ENCODE data around the gene SYNPR. TPM values are rescaled to one million over a fixed set of nuclear protein-coding genes. Genes with fewer than 3 reads are reported as not detected.
"Not testable (repeated sequence)": the region's sequence is repeated elsewhere in the genome, so short reads cannot be mapped to it uniquely, and the experiment has no call there.

SYNPR gene
- polyA plus RNA-seq, 5 donors, result 0.10 to 0.27 (median 0.25) TPM

GRCh38 chr3:63617391-63617790 lies 339.3 kb downstream of the SYNPR start:
- DNase-seq, result no peak

DNA sequence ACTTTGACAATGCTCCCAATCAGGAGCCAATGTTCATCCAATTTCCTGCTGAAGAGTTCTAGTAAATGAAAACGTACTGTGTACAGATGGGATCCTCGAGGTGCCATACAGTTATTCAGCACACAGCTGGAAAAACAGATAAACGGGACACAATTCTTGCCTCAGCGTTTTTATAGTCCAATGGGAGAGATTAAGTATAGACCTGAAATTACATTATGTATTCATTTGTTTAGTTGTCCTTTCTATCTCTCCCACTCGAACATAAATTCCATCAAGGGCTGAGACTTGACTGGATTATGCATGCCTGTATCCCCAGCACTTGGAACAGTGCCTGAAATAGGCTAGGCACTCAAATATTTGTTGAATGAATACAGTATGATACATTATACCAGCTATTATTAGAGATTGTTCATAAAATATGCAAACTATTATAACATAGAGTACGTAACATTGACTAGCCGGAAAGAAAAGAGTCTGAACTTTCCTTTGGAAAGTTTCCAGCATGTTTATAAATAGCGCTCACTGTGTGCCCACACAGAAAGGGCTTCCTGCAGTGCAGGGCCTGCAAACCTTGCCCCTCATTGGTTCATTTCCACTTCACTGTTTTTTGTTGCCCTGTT lies 346.9 kb downstream of the SYNPR start:
- DNase-seq, result peak; percentile 6 to 18

DNA sequence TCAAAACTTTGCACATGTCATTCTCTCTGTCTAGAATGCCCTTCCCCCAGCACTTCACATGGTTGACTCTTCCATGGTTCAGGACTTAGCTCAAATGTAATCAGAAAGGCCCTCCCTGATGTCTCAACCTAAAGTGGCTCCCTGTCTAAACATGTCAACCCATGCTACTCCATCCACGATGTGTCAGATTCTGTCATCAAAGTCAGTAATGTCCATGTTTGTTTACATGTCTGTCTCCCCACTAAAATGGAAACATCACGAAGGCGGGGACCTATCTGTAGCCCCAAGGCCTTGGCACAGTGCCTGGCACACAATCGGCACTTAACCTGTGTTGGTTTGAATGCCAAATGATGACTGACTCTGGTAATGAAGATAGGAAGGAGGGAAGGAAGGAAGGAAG lies 353.6 kb downstream of the SYNPR start:
- no peak for DNase-seq

DNA sequence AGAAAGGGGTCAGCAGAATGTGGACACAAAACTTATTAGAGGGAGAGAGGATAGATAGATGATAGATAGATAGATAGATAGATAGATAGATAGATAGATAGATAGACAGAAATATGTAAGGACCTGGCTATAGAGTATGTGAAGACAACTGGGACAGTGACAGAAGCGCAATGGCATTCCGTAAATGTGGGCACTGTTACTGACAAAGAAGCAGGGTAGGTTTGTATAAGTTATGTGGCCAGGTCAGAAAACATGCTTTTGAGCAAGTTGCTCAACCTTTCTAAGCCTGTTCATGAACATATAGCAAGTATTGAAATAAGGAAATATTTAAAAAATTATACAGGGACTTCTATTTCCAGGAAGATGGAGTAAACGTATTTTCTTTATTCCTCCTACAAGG lies 357.1 kb downstream of the SYNPR start:
- DNase-seq, result no peak

- no peak for DNase-seq
Measured at GRCh38 chr3:63639806-63640205, 361.7 kb downstream of the SYNPR start.

- DNase-seq, result no peak
Measured at GRCh38 chr3:63642488-63642887, 364.4 kb downstream of the SYNPR start.

DNA sequence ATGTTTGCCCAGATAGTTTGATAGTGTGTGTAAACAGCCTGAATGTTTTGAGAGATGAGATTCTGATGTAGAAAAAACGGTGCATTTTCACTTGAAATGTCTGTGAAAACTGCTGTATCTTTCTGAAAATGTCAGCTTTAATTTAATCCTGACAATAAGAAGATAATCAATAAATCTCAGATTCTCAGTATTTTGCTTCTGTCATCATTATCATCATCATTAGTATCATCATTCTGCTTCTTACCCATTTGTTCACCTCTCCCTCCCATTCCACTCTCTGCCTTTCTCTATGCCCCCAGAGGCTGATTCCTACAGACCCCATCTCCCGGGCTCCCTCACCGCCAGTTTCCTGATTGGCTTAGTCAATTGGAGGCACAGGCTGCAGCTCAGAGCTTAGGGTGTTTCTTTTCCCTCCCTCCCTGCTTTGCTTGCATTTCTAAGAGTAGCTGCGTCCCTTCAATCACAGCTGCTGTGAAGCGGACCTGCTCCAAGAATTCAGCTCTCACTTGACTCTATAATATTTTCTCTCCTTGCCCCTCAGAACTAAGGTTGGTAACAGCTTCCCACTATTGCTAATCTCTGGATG lies 366.2 kb downstream of the SYNPR start:
- no peak for DNase-seq

DNA sequence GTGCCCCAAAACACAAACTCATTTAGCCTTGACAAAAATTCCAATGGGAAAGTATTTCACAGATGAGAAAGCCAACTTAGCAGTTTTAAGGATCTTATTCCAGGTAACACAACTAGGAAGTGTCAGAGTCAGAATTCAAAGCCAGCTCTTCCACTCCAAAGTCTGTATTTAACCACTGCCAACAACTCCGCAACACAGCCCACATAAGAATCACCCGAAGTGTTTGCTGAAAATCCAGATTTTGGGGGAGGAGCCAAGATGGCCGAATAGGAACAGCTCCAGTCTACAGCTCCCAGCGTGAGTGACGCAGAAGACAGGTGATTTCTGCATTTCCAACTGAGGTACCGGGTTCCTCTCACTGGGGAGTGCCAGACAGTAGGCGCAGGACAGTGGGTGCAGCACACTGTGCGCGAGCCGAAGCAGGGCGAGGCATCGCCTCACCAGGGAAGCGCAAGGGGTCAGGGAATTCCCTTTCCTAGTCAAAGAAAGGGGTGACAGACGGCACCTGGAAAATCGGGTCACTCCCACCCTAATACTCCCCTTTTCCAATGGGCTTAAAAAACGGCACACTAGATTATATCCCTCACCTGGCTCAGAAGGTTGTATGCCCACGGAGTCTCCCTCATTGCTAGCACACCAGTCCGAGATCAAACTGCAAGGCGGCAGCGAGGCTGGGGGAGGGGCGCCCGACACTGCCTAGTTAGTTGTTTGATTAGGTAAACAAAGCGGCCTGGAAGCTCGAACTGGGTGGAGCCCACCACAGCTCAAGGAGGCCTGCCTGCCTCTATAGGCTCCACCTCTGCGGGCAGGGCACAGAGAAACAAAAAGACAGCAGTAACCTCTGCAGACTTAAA lies 367.0 kb downstream of the SYNPR start:
- not testable (repeated sequence) for DNase-seq

GRCh38 chr3:63652066-63652725 lies 374.1 kb downstream of the SYNPR start, which contains the start of gene SNTN:
SNTN (plus strand) TSS chr3:63652675; CDS start chr3:63652688, 13 bp downstream.
- no peak for DNase-seq

- no peak for DNase-seq
Measured at GRCh38 chr3:63654211-63654610, 376.1 kb downstream of the SYNPR start.

DNA sequence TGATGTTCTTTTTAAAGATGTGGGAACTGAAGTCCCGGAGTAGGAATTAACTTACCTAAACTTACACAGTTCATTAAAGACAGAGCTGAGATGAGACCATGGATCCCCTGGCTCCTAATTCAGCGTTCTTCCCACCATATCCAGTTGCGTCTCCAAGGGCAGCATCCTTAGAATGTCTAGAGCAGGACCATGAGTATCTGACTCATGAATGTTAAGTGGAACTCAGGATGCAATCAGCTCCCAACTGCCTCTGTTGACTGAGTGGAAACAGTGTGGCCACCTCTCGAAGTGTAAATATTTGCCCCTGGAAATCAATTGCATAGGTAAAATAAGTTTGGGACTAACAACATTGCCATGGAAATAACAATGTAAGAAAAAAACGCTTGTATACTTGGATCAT lies 376.8 kb downstream of the SYNPR start:
- DNase-seq, result no peak

DNA sequence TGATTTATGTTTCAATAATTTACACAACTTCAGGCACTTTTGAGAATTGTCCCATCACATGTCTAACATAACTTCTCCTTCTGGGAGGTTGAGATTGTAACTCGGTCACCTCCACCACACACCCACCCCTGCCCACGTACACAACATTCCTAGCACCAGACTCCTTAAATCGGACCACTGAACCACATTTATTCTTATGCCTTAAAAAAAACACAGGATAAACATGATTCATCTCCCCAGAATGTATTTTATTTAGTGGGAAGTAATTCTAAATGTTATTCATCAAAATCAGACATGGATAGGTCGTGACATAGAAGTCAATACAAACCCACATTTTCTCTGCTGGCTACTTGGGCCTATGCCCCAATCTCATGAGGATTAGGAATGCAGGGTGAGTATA lies 377.4 kb downstream of the SYNPR start:
- no peak for DNase-seq

DNA sequence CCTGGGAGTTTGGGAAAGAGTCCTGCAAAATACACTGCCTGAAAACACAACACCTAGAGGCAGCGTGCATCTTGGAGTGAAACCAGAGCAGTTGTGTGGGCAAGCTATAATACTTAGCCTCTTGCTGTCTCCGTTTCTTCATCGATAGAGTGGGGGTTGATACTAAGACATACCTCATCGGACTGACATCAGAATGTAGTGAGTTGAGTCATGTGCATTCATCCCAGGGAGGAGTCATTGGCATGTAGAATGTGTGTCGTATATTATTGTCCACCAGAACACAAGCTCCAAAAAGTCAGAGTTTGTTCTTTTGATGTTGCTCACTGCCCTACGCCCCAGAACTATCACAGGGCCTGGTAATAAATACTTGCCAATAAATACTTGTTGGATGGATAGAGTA lies 378.7 kb downstream of the SYNPR start:
- no peak for DNase-seq

DNA sequence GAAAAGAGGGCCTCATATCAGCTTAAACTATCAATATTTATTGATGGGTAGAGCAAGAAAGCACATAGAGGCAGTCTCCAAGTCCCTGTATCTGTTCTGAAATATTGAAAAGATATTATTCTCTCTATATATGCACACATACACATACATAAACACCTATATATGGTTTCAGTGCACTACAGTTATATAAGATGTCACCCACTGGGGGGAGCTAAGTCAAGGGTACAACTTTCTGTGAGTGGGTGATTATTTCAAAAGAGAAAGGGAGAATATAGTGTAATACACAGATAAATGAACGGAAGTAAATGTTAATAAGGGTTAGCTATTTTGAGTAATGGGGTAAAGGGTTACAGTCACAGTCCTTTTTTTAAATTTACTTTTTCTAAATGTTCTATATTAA lies 383.1 kb downstream of the SYNPR start:
- DNase-seq, result no peak

- DNase-seq, result no peak
Measured at GRCh38 chr3:63662011-63662410, 383.9 kb downstream of the SYNPR start.

DNA sequence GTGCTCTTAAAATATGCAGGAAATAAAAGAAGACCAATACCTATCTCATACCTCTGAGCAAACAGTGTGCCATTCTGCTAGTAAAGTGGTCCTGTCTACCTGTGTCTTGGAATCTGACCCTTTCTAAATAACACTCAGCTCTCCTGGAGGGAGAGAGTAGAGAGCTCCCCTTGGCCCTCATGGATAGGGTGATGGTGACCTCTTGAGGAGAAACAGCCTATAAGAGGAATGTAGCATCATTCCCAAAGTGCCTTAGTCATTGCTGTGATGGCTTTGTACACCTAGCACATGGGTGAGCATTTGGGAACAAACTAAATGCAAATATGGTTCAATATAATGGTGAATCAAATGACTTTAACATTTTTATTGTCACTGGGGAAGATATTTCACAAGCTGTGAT lies 384.4 kb downstream of the SYNPR start:
- DNase-seq, result no peak

All from right lung (tissue), 5 donors.